GM19239 (cell line): ENCODE measurements around the gene TM9SF2.
"Not testable (repeated sequence)": the region's sequence is repeated elsewhere in the genome, so short reads cannot be mapped to it uniquely, and the experiment has no call there.

ENCODE experiments used
- DNase-seq: peaks from one replicate; pipeline ENCODE4 v3.0.0; 2011; ENCODE audit warnings: low spot score; ENCODE audit not compliant: insufficient read length
- FAIRE-seq: peaks from 2 replicates; lab custom pipeline; 2011; peaks lifted over from hg19 to GRCh38; lab: Jason Lieb, UNC

Gene TM9SF2

DNA sequence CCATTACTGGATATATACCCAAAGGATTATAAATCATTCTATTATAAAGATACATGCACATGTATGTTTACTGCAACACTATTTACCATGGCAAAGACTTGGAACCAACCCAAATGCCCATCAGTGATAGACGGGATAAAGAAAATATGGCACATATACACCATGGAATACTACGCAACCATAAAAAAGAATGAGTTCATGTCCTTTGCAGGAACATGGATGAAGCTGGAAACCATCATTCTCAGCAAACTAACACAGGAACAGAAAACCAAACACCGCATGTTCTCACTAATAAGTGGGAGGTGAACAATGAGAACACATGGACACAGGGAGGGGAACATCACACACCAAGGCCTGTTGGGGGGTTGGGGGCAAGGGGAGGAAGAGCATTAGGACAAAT, 9.5 kb upstream of the TM9SF2 start:
- not testable (repeated sequence) for FAIRE-seq, DNase-seq

DNA sequence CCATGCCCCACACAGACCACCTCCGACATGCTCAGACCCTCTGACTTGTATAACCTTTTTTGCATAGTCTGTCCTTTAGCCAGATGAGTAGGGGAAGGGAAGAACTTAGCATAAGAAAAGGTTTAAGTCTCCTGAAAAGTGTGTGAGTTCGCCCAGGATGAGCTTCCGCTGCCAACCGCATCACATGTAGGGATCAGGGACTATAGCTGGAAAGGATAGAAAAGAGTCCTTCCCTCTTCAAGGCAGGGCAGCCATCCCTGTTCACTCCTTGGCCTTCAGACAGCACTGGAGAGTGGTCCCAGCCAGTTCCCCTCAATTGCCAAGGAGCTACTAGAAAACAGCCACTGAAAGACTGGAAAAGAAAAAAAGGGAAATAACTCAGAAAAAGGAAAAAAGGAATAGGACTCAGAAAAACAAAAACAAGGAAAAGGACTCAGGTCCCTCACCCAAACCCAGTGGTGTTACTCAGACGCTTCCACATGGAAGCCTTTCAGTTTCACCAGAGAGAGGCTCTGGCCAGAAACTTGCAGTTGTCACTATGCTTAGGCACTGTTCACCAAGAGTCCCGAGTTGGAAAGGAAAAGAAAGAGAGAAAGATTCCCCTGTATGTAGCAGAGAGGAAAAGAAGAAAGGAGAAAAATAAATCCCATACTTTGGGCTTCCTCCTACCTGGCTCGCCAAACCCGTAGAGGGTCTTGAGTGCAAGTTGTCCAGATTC, 5.6 kb upstream of the TM9SF2 start:
- DNase-seq = no peak
- no peak for FAIRE-seq

DNA sequence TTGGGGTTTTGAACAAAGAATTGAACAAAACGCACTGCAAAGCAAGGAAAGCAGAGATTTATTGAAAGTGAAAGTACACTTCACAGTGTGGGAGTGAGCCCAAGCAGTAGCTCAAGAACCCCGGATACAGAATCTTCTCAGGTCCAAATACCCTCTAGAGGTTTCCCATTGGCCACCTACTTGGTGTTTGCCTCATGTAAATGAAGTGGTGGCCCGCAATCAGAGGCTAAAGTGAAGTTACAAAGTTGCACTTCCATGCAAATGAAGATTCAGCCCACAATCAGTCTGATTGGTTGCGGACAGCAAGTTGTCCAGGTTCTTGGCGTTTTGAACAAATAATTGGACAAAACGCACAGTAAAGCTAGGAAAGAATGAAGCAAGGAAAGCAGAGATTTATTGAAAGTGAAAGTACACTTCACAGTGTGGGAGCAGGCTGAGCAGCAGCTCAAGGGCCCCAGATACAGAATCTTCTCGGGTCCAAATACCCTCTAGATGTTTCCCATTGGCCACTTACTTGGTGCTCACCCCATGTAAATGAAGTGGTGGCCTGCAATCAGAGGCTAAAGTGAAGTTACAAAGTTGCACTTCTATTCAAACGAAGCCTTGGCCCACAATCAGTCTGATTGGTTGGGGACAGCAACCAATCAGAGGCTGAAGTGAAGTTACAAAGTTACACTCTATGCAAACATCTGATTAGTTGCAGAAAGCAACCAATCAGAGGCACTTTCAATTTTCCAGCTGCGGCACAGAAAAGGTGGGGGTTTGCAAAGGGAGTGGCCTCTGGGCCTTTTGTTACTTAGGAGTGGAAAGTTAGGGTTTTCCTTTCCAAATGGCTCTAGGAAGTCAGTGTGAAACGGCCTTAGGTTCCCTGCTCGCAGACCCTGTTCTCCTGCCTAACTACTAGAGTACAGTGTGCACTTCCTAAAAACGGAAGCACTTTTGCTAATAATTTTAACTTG, 4.8 kb upstream of the TM9SF2 start:
- DNase-seq = no peak
- peak; percentile 96 for FAIRE-seq

GRCh38 chr13:99498171-99499161, 2.8 kb upstream of the TM9SF2 start:
- FAIRE-seq (peak; percentile 94), DNase-seq (peak; percentile 71)

GRCh38 chr13:99500839-99501183, 461 bp upstream of the TM9SF2 start:
- FAIRE-seq (no peak), DNase-seq (no peak)

GRCh38 chr13:99501848-99502301, 603 bp downstream of the TM9SF2 start:
- DNase-seq (no peak), FAIRE-seq (peak; percentile 14)

GRCh38 chr13:99505814-99506269, 4.6 kb downstream of the TM9SF2 start:
- DNase-seq (no peak), FAIRE-seq (no peak)

- FAIRE-seq = peak; percentile 92
- DNase-seq = no peak
Measured at GRCh38 chr13:99506634-99507033, 5.4 kb downstream of the TM9SF2 start.

- FAIRE-seq (no peak), DNase-seq (no peak)
Measured at GRCh38 chr13:99507054-99507453, 5.8 kb downstream of the TM9SF2 start.

GRCh38 chr13:99507551-99507950, 6.3 kb downstream of the TM9SF2 start:
- no peak for DNase-seq
- FAIRE-seq = peak; percentile 8

- peak; percentile 72 for FAIRE-seq
Measured at GRCh38 chr13:99507986-99508385, 6.7 kb downstream of the TM9SF2 start.

DNA sequence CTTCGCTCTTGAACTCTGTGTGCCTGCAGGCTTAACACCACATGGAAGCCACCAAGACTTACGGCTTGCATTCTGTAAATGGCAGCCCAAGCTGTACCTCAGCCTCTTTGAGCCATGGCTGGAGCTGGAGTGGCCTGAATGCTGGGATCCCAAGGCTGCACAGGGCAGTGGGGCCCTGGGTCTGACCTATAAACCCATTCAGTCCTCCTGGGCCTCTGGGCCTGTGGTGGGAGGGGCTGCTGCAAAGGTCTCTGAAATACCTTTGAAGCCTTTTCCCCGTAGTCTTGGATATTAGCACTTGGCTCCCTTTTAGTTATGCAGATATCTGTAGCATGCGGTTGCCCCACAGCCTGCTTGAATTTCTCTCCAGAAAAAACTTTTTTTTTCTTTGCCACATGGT, 8.2 kb downstream of the TM9SF2 start:
- FAIRE-seq (no peak), DNase-seq (no peak)

More at GRCh38 chr13:99507986-99508385, 6.7 kb downstream of the TM9SF2 start:
- DNase-seq = no peak

- DNase-seq = no peak
- peak; percentile 42 for FAIRE-seq
Measured at GRCh38 chr13:99514801-99515200, 13.5 kb downstream of the TM9SF2 start.

- no peak for FAIRE-seq
- no peak for DNase-seq
Measured at GRCh38 chr13:99516153-99516929, 15.1 kb downstream of the TM9SF2 start.

GRCh38 chr13:99517577-99517976, 16.3 kb downstream of the TM9SF2 start:
- FAIRE-seq = peak; percentile 35
- DNase-seq = no peak

DNA sequence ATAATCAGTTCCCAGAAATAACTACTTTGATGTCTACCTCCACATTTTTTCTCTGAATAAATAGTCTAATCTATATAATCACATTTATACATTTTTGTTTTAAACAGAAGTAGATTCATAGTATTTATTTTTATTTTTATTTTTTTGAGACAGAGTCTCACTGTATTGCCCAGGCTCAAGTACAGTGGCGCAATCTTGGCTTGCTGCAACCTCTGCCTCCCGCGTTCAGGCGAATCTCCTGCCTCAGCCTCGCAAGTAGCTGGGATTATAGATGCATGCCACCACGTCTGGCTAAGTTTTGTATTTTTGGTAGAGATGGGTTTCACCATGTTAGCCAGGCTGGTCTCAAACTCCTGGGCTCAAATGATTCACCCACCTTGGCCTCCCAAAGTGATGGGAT, 16.7 kb downstream of the TM9SF2 start:
- DNase-seq = no peak
- FAIRE-seq = no peak

- no peak for FAIRE-seq
- no peak for DNase-seq
Measured at GRCh38 chr13:99522298-99522697, 21.0 kb downstream of the TM9SF2 start.

GRCh38 chr13:99523838-99524237, 22.6 kb downstream of the TM9SF2 start:
- no peak for DNase-seq
- FAIRE-seq = no peak

DNA sequence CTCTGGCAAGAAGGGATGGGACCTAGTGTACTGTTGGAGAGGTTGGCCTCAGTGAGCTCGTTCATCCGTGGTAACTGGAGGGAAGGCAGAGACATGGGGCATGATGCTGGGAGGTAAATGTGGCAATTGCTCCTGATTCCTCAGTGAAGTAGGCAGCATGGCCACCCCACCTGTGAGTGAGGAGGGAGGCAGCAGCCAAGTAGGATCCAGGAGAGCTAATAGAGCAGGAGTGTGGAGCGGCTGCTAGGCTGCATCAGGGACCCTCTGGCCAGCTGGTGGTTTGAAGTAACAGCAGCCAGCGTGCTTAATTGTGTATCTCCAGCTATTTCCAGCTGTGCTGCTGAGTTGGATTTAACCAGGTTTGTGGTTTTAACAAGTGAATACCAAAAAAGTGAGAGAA, 24.7 kb downstream of the TM9SF2 start:
- DNase-seq = no peak
- FAIRE-seq = no peak
